ENCODE data around the gene PLEKHG4B.

- TF ChIP-seq CTCF (IDR thresholded peaks at IDR 0.05; ENCODE audit: low read length) = no peak
- no peak for TF ChIP-seq EZH2phosphoT487 (IDR thresholded peaks at IDR 0.05; ENCODE audit: low read length)
Observed at GRCh38 chr5:102411-103043, 10.6 kb downstream of the PLEKHG4B start.

Data from MM.1S (cell line).